ENCODE results near the gene TMUB2.
"Not testable (repeated sequence)": the region's sequence is repeated elsewhere in the genome, so short reads cannot be mapped to it uniquely, and the experiment has no call there.

Gene TMUB2

GRCh38 chr17:44219108-44219615, 32.4 kb downstream of the TMUB2 start:
- peak in 1 of 2 donors; percentile 12 for DNase-seq (ENCODE audit: low read depth in 2 of 2)

GRCh38 chr17:44219616-44220212, 32.9 kb downstream of the TMUB2 start, which contains the start of gene UBTF:
UBTF (minus strand) TSS chr17:44219675; CDS start chr17:44218229, 1,446 bp downstream.
- peak; percentile 33 to 77 for DNase-seq (ENCODE audit: low read depth in 2 of 2)

GRCh38 chr17:44220213-44221083, 33.7 kb downstream of the TMUB2 start:
- DNase-seq (ENCODE audit: low read depth in 2 of 2), result peak; percentile 14 to 57

GRCh38 chr17:44221084-44221861, 34.5 kb downstream of the TMUB2 start:
- DNase-seq (ENCODE audit: low read depth in 2 of 2), result peak; percentile 28 to 58

- no peak for DNase-seq (ENCODE audit: low read depth in 2 of 2)
Measured at GRCh38 chr17:44221862-44222111, 35.0 kb downstream of the TMUB2 start.

- DNase-seq (ENCODE audit: low read depth in 2 of 2), result no peak
Measured at GRCh38 chr17:44222112-44222869, 35.5 kb downstream of the TMUB2 start.

GRCh38 chr17:44223541-44224071, 36.8 kb downstream of the TMUB2 start:
- no peak for DNase-seq (ENCODE audit: low read depth in 2 of 2)

GRCh38 chr17:44229090-44229489, 42.3 kb downstream of the TMUB2 start:
- DNase-seq (ENCODE audit: low read depth in 2 of 2), result no peak

- DNase-seq (ENCODE audit: low read depth in 2 of 2), result no peak
Measured at GRCh38 chr17:44230140-44230539, 43.4 kb downstream of the TMUB2 start.

GRCh38 chr17:44232061-44232460, 45.3 kb downstream of the TMUB2 start:
- DNase-seq (ENCODE audit: low read depth in 2 of 2), result no peak

- DNase-seq (ENCODE audit: low read depth in 2 of 2), result no peak
Measured at GRCh38 chr17:44233582-44233981, 46.8 kb downstream of the TMUB2 start.

- DNase-seq (ENCODE audit: low read depth in 2 of 2), result no peak
Measured at GRCh38 chr17:44235583-44235936, 48.8 kb downstream of the TMUB2 start.

GRCh38 chr17:44236444-44236991, 49.7 kb downstream of the TMUB2 start:
- DNase-seq (ENCODE audit: low read depth in 2 of 2), result no peak

GRCh38 chr17:44237886-44238285, 51.1 kb downstream of the TMUB2 start:
- not testable (repeated sequence) for DNase-seq (ENCODE audit: low read depth in 2 of 2)

- no peak for DNase-seq (ENCODE audit: low read depth in 2 of 2)
Measured at GRCh38 chr17:44241106-44241624, 54.4 kb downstream of the TMUB2 start.
